Activated T-helper 17 cell treated with anti-CD3 and anti-CD28 coated beads, Interleukin-2, amount 50 U/mL, for 72 hours (primary cell): ENCODE data around the gene OR4F15. TPM values are rescaled to one million over a fixed set of nuclear protein-coding genes. Genes with fewer than 3 reads are reported as not detected.
"Not testable (repeated sequence)": the region's sequence is repeated elsewhere in the genome, so short reads cannot be mapped to it uniquely, and the experiment has no call there.

Experiments
- ATAC-seq: fragments of 150-1000 bp; cut with Tn5 transposase; replicated peaks from 2 replicates; pipeline ENCODE4 v1.10.0; 2021; ENCODE audit warnings: mild to moderate bottlenecking, moderate library complexity
- H3K27ac Mint-ChIP-seq: one replicate; pipeline ENCODE4 v1.8.0; 2022; ENCODE audit warnings: mixed read lengths
- H3K27me3 Mint-ChIP-seq: one replicate; pipeline ENCODE4 v1.8.0; 2022; ENCODE audit warnings: mixed read lengths
- H3K36me3 Mint-ChIP-seq: one replicate; pipeline ENCODE4 v1.8.0; 2022; ENCODE audit warnings: low read depth, mild to moderate bottlenecking, mixed read lengths
- H3K4me1 Mint-ChIP-seq: one replicate; pipeline ENCODE4 v1.8.0; 2022; ENCODE audit warnings: mixed read lengths
- H3K4me3 Mint-ChIP-seq: one replicate; pipeline ENCODE4 v1.8.0; 2022; ENCODE audit warnings: mild to moderate bottlenecking, mixed read lengths
- H3K9me3 Mint-ChIP-seq: one replicate; pipeline ENCODE4 v1.8.0; 2022; ENCODE audit warnings: mixed read lengths
- total RNA-seq, 2 donors: library from RNA; stranded (reverse); gene quantifications; one replicate each; pipeline ENCODE4 v1.2.3, GENCODE V29; 2022

OR4F15 gene
- total RNA-seq, 2 donors from 2014 or later: not detected

DNA sequence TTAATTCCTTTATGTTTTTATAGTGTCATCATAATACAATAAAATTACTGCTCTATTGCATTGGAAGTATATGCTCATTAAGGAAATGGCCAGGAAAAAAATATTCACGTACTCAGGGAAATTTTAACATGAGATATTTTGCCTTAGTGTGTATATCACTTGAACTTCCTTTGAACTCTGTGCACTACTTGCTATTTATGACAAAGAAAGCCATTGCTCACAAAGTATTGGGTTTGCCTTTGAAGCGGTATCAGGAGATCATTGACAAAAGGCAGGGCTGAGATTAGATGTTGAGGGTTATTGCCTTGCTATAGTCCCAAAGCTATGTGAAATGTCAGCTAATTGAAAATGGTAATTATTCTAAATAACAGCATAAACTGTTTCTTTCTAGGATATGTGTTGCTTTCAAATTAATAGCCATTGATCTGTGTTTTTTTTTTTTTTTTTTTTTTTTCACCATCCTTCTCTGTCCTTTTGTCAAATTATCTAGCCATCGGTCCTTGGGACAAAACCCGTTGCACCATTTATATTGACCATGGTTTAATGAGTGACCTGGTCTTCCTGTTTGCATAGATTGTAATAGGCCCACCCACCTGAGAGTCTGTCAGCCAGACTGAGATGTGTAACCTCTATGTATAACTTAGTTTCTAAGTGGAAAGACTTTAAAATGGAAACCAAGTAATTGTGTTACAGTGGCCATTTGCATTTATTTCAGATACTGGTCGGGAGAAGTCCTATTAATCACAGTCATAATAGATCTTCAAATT is 23.3 kb upstream of the OR4F15 start:
- H3K4me3 Mint-ChIP-seq, H3K27me3 Mint-ChIP-seq, H3K27ac Mint-ChIP-seq, H3K4me1 Mint-ChIP-seq, H3K36me3 Mint-ChIP-seq, H3K9me3 Mint-ChIP-seq, ATAC-seq: not testable (repeated sequence)

DNA sequence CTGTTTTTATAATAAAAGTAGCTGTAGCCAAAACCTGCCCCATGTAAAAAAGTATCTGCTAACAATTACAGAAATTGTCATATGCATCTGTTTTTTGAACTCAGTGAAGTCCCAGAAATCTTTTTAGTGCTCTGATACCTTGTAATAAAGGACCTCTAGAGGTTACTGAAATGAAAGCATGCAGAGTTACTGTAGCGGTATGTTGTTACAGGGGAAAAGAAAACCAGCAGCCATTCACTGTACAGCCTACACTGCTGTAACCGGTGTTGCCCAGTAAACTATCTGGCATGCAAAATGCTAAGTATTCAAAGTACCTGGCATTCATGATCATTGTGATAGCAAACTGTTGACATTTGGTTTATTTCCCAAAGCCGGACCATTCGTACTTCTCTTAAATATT is 21.3 kb upstream of the OR4F15 start:
- ATAC-seq, H3K36me3 Mint-ChIP-seq, H3K27ac Mint-ChIP-seq, H3K4me3 Mint-ChIP-seq, H3K4me1 Mint-ChIP-seq, H3K9me3 Mint-ChIP-seq: not testable (repeated sequence)
- H3K27me3 Mint-ChIP-seq: peaks cover 17% of the 10 kb centered on the region

DNA sequence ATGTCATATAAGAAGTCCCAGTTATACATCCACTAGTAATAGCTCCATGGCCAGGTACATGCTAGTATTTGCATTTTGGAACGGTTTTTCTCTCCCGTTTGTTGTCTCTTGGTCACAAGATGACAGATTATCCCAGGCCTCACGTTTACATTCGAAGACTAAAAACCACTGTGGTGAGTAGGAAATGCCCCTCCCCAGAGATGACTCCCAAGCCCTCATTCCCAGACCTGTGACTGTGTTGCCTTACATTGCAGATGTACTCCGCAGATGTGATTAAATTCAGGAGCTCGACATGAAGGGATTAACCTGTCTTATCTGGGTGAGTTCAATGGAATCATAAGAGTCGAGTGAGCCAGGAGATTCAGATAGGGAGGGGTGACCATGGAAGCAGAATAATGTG is 18.0 kb upstream of the OR4F15 start:
- H3K27me3 Mint-ChIP-seq: peaks cover 12% of the 10 kb centered on the region
- not testable (repeated sequence) for H3K4me1 Mint-ChIP-seq, H3K36me3 Mint-ChIP-seq, H3K9me3 Mint-ChIP-seq, H3K4me3 Mint-ChIP-seq, ATAC-seq, H3K27ac Mint-ChIP-seq

DNA sequence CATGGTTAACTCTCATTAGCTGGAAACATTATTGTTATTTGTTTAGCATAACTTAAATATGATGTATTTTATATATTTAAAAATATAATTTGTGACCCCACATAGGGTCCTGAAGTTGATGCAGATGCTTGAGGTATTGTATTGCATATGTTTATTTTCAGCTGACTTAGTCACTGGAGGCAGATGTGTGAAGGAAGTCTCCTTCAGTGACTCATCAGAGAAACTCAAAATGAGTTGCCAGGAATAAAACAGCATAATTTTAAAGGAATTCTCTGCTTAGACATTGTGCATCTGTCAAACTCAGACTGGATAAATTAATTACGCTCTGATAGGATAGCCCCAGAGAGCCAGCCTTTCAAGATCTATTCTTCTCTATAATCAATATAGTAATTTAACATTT is 16.5 kb upstream of the OR4F15 start:
- no peak for ATAC-seq
- Mint-ChIP-seq H3K27ac (no peak overlapping the region), H3K36me3 (no peaks in the 10 kb centered on the region), H3K27me3 (peaks cover 12% of the 10 kb centered on the region), H3K4me1 (no peaks in the 10 kb centered on the region), H3K9me3 (no peaks in the 10 kb centered on the region), H3K4me3 (no peak overlapping the region)

DNA sequence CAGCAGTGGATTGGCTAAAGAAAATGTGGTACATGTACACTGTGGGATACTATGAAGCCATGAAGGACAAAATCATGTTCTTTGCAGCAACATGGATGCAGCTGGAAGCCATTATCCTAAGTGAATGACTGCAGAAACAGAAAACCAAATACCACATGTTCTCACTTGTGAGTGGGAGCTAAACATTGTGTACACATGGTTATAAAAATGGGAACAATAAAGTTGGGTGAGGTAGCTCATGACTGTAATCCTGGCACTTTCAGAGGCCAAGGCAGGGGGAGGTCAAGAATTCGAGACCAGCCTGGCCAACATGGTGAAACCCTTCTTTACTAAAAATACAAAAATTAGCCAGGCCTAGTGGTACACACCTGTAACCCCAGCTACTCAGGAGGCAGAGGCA is 12.3 kb upstream of the OR4F15 start:
- no peak for ATAC-seq
- no peak overlapping the region for H3K4me3 Mint-ChIP-seq
- no peaks in the 10 kb centered on the region for H3K4me1 Mint-ChIP-seq
- no peak overlapping the region for H3K27ac Mint-ChIP-seq
- H3K36me3 Mint-ChIP-seq: no peaks in the 10 kb centered on the region
- H3K27me3 Mint-ChIP-seq: peaks cover 9% of the 10 kb centered on the region
- H3K9me3 Mint-ChIP-seq: no peaks in the 10 kb centered on the region

DNA sequence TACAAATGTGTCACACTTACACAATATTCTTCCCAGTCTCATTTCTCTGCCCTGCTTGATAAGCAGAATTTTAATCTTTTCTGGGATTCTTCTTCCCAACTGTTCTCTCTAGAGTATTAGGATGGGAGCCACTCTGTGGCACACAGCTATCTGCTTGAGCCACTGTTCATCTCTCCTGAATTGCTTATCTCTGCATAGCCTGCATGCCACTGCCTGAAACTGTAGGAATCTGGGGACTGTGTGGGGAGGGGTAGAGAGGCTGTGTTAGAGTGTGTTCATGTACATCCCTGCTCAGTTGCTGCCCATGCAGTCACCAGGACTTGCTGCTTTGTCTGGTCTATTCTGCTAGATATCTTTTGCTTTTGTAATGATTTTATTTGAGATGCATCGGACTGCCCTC is 11.0 kb upstream of the OR4F15 start:
- H3K4me1 Mint-ChIP-seq: no peaks in the 10 kb centered on the region
- H3K9me3 Mint-ChIP-seq: no peaks in the 10 kb centered on the region
- ATAC-seq: no peak
- no peak overlapping the region for H3K4me3 Mint-ChIP-seq
- no peaks in the 10 kb centered on the region for H3K36me3 Mint-ChIP-seq
- H3K27ac Mint-ChIP-seq: no peak overlapping the region
- H3K27me3 Mint-ChIP-seq: peaks cover 10% of the 10 kb centered on the region

DNA sequence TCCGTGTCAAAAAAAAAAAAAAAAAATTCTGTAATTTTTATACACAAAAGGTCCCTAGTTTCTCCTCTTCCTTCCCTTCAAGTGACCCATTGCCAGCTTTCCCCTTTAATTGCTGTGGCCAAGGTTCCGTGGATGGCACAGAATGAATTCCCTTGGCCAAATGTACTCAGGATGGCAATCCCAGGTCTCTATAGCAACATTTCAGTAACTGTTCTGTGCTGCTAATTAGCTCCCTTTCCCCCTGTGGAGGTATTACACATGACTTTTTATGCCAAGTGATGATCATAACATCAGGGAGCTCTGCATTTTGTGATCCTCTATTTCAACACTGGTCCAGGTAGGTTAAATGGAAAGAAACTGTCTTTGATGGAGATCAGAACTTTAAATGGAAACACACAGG is 8.8 kb upstream of the OR4F15 start, which contains the start of gene OR4F6:
OR4F6 (plus strand) TSS at position 301 of the 400 bp plus-strand sequence. CDS start 2,211 bp downstream, outside the sequence.
- H3K4me1 Mint-ChIP-seq: no peaks in the 10 kb centered on the region
- no peak within 1 kb of the TSS for H3K4me3 Mint-ChIP-seq
- ATAC-seq: no peak
- H3K36me3 Mint-ChIP-seq: no peaks in the 10 kb centered on the region
- H3K27ac Mint-ChIP-seq: no peak within 1 kb of the TSS
- no peaks in the 10 kb centered on the region for H3K9me3 Mint-ChIP-seq
- H3K27me3 Mint-ChIP-seq: peaks cover 14% of the 10 kb centered on the region

DNA sequence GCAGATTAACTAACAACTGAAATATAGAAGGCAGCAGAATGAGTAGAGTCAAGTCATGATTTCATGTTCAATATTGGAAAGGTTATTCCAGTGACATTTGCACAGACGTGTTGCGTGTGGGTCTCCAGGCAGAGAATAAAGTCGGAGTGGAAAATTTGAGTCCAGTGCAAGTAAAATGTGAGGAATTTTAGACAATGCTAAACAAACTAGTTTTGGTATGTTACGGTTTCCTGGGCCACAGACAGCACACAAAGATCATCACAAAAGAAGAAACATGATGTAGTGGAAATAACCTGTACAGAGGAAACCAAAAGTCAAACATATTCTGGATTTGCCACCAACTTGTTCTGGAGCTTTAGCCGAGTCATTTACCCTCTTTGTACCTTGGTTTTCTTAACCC is 8.3 kb upstream of the OR4F15 start:
- no peak overlapping the region for H3K4me3 Mint-ChIP-seq
- no peaks in the 10 kb centered on the region for H3K4me1 Mint-ChIP-seq
- no peaks in the 10 kb centered on the region for H3K36me3 Mint-ChIP-seq
- no peaks in the 10 kb centered on the region for H3K9me3 Mint-ChIP-seq
- no peak overlapping the region for H3K27ac Mint-ChIP-seq
- H3K27me3 Mint-ChIP-seq: peaks cover 14% of the 10 kb centered on the region
- ATAC-seq: no peak

DNA sequence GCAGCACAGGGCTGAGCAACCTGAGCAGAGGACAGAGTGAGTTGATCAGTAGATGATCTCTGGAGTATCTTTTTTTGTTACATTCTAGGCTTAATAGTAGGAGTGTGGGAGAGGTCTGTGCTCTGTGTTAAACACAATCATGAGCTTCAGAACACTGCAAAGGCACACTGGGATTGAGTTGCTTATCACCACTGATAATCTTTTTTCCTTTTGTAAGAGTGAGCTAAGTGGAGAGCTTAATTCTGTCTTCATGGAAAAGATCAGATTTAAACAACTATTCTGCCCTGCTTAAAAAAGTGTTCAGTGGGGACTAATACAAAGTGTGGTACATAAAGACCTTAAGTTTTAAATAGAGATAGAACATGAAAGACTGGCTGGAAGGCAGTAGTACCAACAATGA is 7.6 kb upstream of the OR4F15 start:
- Mint-ChIP-seq H3K27ac (no peak overlapping the region), H3K27me3 (peaks cover 17% of the 10 kb centered on the region), H3K4me3 (no peak overlapping the region), H3K4me1 (no peaks in the 10 kb centered on the region), H3K36me3 (no peaks in the 10 kb centered on the region), H3K9me3 (no peaks in the 10 kb centered on the region)
- no peak for ATAC-seq

DNA sequence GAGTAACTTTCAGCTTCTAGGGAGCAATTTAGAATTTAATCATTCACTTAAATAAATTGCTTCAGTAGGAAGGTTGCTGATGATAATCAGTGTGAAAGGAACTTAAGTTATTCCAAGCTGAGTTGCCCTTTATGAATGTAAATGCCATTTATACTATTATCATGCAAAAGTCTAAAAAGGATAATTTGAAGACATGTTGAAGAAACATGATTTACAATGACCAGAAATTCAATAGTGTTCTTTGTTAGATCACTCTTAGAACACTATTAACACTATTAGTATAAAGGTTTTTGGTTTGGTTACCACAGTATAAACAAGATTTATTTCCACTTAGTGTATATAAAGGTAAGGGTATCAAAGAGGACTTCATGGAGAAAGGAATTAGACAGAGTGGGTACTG is 7.1 kb upstream of the OR4F15 start:
- no peak overlapping the region for H3K4me3 Mint-ChIP-seq
- no peak for ATAC-seq
- no peak overlapping the region for H3K27ac Mint-ChIP-seq
- H3K36me3 Mint-ChIP-seq: no peaks in the 10 kb centered on the region
- H3K4me1 Mint-ChIP-seq: no peaks in the 10 kb centered on the region
- no peaks in the 10 kb centered on the region for H3K9me3 Mint-ChIP-seq
- peaks cover 22% of the 10 kb centered on the region for H3K27me3 Mint-ChIP-seq

DNA sequence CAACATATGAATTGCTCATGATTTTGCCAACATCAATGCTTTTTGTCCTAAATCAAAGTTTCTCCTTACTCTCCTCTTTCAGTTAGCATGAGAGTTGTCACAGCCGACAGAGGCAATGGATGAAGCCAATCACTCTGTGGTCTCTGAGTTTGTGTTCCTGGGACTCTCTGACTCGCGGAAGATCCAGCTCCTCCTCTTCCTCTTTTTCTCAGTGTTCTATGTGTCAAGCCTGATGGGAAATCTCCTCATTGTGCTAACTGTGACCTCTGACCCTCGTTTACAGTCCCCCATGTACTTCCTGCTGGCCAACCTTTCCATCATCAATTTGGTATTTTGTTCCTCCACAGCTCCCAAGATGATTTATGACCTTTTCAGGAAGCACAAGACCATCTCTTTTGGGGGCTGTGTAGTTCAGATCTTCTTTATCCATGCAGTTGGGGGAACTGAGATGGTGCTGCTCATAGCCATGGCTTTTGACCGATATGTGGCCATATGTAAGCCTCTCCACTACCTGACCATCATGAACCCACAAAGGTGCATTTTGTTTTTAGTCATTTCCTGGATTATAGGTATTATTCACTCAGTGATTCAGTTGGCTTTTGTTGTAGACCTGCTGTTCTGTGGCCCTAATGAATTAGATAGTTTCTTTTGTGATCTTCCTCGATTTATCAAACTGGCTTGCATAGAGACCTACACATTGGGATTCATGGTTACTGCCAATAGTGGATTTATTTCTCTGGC is 6.2 kb upstream of the OR4F15 start:
- no peak for ATAC-seq

DNA sequence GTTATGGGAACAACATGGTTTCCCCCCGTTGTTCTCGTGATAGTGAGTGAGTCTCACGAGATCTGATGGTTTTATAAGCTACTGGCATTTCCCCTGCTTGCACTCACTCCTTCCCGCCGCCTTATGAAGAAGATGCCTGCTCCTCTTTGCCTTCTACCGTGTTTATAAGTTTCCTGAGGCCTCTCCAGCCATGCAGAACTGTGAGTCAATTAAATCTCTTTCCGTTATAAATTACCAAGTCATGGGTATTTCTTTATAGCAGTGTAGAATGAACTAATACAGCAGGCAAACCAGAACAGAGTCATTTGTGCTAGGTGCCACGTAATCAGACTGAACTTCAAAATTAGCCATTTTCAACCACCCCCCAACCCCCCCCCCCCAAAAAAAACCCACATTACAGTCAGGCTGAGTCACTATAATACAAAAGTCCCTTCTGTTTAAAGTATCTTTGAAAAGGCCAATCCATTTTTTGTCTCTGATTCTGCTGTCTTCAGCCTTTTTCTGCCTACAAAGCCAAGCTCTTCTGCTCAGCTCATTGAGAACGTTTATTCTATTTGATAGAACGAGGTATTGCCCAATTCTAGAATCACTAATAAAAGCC is 4.6 kb upstream of the OR4F15 start:
- no peaks in the 10 kb centered on the region for H3K9me3 Mint-ChIP-seq
- H3K36me3 Mint-ChIP-seq: no peaks in the 10 kb centered on the region
- H3K27me3 Mint-ChIP-seq: peaks cover 28% of the 10 kb centered on the region
- no peaks in the 10 kb centered on the region for H3K4me1 Mint-ChIP-seq
- no peak overlapping the region for H3K4me3 Mint-ChIP-seq
- peak; percentile 63 for ATAC-seq
- H3K27ac Mint-ChIP-seq: no peak overlapping the region

More for the DNA sequence above, 6.2 kb upstream of the OR4F15 start:
- H3K36me3 Mint-ChIP-seq: no peaks in the 10 kb centered on the region
- no peak overlapping the region for H3K4me3 Mint-ChIP-seq
- H3K9me3 Mint-ChIP-seq: no peaks in the 10 kb centered on the region
- no peaks in the 10 kb centered on the region for H3K4me1 Mint-ChIP-seq
- peaks cover 25% of the 10 kb centered on the region for H3K27me3 Mint-ChIP-seq
- no peak overlapping the region for H3K27ac Mint-ChIP-seq

DNA sequence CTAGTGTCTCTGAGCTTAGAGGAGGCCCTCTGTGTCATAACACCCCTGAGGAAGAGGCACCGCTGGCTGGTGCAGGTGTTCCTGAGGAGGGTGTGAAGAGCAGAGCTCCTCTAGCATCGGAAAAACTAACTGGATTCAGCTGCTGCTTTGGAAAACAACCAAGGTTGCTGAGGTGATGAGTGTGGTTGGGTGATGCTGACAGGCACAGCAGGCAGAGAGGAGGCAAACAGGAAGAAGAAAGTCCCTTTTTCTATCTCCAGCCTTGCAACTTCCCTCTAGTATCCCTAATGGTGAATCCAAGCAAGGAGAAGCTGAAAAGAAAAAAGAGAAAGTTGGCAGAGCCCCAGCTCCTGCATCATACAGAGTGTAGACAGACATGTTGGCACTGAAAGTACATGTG is 3.8 kb upstream of the OR4F15 start:
- no peaks in the 10 kb centered on the region for H3K36me3 Mint-ChIP-seq
- no peaks in the 10 kb centered on the region for H3K9me3 Mint-ChIP-seq
- peak; percentile 35 for ATAC-seq
- H3K4me1 Mint-ChIP-seq: no peaks in the 10 kb centered on the region
- H3K27ac Mint-ChIP-seq: no peak overlapping the region
- H3K4me3 Mint-ChIP-seq: no peak overlapping the region
- peaks cover 34% of the 10 kb centered on the region for H3K27me3 Mint-ChIP-seq

DNA sequence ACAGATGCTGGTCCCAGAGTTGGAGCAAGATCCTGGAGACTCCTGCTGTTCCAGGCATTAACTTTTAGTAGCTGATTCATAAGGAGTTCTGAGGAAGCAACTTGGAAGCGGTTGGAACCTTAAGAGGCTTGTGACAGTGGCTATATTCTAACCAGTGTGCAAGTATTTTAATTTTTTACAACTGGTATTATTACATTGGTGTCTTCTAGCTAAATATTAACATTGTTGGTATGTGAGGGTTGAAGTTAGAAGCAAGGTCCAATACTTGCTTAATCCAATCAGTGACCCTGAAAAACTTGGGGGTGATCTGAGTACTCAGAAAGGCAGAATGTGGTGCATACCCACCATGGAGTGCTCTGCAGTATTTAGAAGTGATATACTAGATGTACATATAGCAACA is 1.5 kb upstream of the OR4F15 start:
- Mint-ChIP-seq H3K4me1 (no peaks in the 10 kb centered on the region), H3K4me3 (no peak overlapping the region), H3K9me3 (no peaks in the 10 kb centered on the region), H3K27me3 (peaks cover 34% of the 10 kb centered on the region), H3K36me3 (no peaks in the 10 kb centered on the region), H3K27ac (no peak overlapping the region)
- ATAC-seq: no peak

DNA sequence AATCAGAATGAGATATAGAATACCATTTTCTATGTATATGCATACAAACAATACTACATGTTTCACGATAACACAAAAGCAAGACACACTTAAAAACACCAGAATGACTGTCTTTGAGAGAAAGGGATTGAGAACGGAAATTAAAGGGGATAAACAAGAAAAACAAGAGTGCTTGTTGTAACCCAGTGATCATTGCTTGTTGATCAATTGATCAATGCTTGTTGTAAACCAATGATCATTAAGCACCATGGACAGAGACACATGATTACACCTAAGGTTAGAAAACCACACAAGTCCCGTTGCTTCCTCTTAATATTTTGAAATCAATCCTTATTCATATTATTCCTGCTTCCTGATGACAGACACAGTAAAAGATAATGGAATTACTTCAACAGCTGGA is 1.1 kb upstream of the OR4F15 start:
- Mint-ChIP-seq H3K36me3 (no peaks in the 10 kb centered on the region), H3K27me3 (peaks cover 32% of the 10 kb centered on the region), H3K4me1 (no peaks in the 10 kb centered on the region), H3K4me3 (no peak overlapping the region), H3K27ac (no peak overlapping the region), H3K9me3 (no peaks in the 10 kb centered on the region)
- ATAC-seq: no peak
